Measurements from ENCODE around the gene LYSMD1.

GRCh38 chr1:151192047-151192446 lies 26.3 kb upstream of the LYSMD1 start:
- no peak for TF ChIP-seq TAF1 (IDR thresholded peaks at IDR 0.05; ENCODE audit: borderline replicate concordance, insufficient read depth, low read length)
- TF ChIP-seq, protein P1, sequence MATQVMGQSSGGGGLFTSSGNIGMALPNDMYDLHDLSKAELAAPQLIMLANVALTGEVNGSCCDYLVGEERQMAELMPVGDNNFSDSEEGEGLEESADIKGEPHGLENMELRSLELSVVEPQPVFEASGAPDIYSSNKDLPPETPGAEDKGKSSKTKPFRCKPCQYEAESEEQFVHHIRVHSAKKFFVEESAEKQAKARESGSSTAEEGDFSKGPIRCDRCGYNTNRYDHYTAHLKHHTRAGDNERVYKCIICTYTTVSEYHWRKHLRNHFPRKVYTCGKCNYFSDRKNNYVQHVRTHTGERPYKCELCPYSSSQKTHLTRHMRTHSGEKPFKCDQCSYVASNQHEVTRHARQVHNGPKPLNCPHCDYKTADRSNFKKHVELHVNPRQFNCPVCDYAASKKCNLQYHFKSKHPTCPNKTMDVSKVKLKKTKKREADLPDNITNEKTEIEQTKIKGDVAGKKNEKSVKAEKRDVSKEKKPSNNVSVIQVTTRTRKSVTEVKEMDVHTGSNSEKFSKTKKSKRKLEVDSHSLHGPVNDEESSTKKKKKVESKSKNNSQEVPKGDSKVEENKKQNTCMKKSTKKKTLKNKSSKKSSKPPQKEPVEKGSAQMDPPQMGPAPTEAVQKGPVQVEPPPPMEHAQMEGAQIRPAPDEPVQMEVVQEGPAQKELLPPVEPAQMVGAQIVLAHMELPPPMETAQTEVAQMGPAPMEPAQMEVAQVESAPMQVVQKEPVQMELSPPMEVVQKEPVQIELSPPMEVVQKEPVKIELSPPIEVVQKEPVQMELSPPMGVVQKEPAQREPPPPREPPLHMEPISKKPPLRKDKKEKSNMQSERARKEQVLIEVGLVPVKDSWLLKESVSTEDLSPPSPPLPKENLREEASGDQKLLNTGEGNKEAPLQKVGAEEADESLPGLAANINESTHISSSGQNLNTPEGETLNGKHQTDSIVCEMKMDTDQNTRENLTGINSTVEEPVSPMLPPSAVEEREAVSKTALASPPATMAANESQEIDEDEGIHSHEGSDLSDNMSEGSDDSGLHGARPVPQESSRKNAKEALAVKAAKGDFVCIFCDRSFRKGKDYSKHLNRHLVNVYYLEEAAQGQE (IDR thresholded peaks at IDR 0.05; ENCODE audit: insufficient read depth in 1 of 2, low read depth in 2 of 2, low read length in 2 of 2), result no peak
